ENCODE results near the gene POLR3A.

POLR3A gene

GRCh38 chr10:77974396-77975074, 54.8 kb downstream of the POLR3A start:
- DNase-seq = no peak

- DNase-seq = no peak
These were observed 56.0 kb downstream of the POLR3A start for GRCh38 chr10:77973276-77973675.

DNA sequence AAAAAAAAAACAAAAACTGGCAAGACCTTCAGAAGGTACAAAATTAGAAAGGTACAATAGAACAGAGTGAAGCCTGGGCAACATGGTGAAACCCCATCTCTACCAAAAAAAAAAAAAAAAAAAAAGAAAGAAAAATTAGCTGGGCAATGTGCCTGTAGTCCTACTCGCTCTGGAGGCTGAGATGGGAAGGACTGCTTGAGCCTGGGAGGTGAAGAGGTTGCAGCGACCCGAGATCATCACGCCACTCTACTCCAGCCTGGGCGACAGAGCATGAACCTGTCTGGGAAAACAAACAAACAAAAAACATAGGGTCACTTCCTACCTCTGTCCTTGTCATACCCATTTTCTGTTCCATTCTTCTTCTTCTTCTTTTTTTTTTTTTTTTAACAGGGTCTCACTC, 57.2 kb downstream of the POLR3A start:
- no peak for DNase-seq

- no peak for DNase-seq
These were observed 57.5 kb downstream of the POLR3A start for GRCh38 chr10:77971804-77972144.

DNA sequence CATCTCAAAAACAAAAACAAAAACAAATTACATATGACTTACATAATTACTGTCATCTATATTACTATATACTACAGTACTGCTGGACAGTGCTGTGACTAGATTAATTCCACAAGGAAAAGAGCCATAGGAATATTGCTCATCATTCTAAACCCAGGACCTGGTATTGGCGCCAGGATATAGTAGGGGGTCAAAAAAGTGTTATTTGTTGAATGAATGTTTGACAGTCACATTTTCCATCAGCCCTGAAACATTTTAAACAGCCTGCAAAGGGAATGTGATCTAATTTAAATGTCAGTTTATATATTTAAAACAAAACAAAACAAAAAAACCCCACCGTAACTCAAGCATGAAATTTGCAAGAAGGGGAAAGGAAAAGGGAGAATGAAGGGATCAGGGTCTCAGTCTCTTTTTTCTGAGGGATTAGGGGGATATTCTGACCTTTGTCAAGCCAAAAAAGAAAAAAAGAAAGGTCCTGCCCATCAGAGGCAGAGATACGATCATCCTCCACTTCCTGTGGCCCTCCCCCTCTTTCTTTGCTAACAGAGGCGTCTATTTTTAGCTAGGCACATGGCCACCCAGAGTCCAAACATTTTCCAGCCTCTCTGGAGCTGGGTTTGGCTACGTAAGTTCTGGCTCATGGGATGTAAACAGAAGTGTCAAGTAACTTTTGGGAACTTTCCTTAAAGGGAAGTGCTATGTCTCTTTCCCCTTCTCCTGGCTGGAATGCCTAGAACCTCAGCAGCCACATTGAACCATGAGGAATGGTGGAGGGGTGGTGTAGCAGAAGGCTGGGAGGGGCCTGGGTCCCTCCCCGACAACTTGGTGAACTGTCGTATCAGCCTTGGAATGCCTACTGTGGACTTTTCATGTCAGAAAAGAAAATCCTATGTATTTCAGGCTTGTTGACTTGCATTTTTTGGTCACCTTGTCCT, 58.2 kb downstream of the POLR3A start:
- peak in 1 of 2 donors; percentile 12 for DNase-seq

GRCh38 chr10:77969114-77969513, 60.2 kb downstream of the POLR3A start:
- no peak for DNase-seq

GRCh38 chr10:77967611-77968022, 61.7 kb downstream of the POLR3A start:
- DNase-seq = no peak

DNA sequence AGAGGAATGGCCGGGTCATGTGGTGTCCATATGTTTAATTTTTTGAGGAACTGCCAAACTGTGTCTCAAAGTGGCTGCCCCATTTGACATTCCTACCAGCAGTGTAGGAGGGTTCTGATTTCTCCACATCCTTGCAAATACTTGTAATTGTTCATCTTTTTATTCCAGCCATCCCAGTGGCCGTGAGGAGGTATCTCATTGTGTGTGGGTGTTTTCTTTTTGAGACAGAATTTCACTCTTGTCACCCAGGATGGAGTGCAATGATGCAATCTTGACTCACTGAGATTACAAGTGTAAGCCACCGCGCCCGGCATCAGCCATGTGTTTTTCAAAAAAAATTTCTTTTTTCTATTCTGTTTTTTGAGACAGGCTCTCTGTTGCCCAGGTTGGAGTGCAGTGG, 64.0 kb downstream of the POLR3A start:
- DNase-seq = no peak

- DNase-seq = no peak
These were observed 64.5 kb downstream of the POLR3A start for GRCh38 chr10:77964811-77965210.

DNA sequence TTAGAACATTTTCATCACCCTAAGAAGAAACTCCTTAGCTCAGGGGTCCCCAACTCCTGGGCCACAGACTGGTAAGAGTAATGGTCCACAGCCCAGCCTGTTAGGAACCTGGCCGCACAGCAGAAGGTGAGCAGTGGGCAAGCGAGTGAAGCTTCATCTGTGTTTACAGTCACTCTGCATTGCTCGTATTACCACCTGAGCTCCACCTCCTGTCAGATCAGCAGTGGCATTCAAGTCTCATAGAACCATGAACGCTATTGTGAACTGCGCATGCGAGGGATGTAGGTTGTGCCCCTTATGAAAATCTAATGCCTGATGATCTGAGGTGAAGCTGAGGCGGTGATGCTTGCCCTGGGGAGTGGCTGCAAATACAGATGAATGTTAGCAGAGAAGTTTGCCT, 65.4 kb downstream of the POLR3A start:
- no peak for DNase-seq

DNA sequence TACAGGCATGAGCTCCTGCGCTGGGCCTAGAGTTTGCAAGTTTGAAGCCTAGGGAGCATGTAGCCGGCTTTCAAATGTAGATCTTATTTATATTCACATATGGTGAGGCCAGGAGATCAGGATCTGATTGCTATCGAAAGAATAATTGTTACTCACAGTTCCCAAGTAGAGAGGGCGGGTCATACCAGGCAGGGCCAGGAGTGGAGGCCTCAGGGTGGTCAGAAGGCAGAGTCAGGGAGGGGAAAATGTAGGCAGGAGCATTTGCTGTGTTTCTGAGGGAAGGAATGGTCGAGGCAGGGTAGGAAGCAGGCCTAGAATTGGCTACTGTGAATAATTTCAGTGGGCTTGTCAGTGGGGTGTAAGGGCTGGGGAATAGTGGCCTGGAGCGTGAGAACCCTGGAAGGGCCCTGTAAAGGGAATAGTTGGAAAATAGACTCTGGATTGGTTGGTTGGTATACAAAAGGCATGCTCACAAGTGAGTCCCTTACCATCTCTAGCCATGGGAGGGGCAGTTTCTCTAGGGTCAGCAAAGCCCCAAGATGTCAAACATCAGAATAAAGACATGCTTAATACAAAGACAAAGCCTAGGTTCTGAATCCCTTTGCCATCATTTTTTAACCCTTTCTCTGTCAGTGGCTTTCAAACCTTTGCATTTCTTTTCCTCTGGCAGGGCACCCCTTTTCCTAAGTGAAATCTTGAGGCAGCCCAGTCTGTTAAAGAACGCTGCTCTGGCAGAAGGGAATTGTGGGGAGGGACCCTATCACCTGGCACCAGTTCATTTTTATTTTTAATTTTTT, 66.8 kb downstream of the POLR3A start:
- no peak for DNase-seq

DNA sequence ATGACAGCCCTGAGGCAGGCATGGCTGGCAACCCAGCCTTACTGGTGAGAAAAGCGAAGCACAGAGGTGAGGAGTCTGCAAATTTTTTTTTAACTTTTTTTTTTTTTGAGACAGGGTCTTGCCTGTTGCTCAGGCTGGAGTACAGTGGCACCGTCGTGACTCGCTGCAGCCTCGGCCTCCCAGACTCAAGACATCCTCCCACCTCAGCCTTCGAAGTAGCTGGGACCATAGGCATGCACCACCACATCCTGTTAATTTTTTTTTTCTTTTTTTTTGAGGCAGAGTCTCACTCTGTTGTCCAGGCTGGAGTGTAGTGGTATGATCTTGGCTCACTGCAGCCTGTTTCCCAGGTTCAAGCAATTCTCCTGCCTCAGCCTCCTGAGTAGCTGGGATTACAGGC, 67.6 kb downstream of the POLR3A start:
- no peak for DNase-seq

DNA sequence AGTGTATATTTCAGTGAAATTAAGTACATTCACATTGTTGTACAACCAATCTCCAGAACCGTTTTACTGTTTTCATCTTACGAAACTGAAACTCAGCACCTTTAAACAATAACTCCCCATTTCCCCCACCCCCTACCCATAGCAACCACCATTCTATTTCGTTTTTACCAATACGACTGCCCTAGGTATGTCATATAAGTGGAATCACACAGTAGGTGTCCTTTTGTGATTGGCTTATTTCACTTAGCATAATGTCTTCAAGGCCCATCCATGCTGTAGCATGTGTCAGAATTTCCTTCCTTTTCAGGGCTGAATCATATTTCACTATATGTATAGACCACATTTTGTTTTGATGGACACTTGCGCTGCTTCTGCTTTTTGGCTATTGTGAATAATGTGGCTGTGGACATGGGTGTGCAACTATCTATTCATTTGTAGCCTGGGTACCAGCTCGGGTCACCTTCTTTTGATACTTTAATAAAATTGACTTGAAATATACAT, 68.4 kb downstream of the POLR3A start:
- DNase-seq = no peak

GRCh38 chr10:77959887-77960455, 69.3 kb downstream of the POLR3A start:
- DNase-seq = no peak

DNA sequence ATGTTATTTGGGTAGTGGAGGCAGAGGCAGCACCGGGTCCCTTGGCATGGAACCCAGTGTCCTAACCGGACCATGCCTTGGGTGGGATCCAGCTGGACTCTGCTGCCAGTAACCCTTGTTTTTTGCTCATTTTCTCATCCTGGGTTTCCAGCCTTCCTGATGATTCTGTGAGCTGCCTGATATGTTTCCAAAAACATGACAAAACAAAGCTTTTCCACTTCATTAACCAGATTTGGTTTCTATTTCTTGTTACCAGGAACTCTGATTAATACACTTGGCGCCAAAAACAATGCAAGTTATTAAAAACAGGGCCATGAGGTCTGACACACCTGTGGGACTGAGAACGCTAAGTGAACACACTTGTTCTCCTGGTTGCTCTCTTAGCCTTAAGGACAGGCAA, 69.9 kb downstream of the POLR3A start:
- no peak for DNase-seq

DNA sequence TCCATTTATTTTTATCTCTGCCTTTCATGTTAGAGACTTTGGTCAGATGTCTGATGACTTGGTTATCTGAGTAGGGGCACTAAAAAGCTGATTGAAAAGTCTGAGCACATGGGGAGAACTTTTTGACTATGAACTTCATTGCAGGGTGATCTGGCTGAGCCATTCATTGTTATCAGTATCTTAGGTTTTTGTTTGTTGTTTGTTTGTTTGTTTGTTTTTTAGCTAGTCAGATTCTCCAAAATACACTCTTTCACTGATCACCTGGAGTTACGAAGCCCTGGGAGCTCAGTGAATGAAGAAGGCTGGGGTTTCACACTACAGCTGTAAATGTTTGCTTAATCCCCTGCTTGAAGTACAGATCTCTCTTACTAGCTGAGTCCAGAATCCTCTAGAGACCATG, 74.2 kb downstream of the POLR3A start:
- DNase-seq = no peak

- no peak for DNase-seq
These were observed 80.1 kb downstream of the POLR3A start for GRCh38 chr10:77949167-77949566.

GRCh38 chr10:77946084-77946483, 83.2 kb downstream of the POLR3A start:
- no peak for DNase-seq

GRCh38 chr10:77944519-77944918, 84.8 kb downstream of the POLR3A start:
- no peak for DNase-seq

DNA sequence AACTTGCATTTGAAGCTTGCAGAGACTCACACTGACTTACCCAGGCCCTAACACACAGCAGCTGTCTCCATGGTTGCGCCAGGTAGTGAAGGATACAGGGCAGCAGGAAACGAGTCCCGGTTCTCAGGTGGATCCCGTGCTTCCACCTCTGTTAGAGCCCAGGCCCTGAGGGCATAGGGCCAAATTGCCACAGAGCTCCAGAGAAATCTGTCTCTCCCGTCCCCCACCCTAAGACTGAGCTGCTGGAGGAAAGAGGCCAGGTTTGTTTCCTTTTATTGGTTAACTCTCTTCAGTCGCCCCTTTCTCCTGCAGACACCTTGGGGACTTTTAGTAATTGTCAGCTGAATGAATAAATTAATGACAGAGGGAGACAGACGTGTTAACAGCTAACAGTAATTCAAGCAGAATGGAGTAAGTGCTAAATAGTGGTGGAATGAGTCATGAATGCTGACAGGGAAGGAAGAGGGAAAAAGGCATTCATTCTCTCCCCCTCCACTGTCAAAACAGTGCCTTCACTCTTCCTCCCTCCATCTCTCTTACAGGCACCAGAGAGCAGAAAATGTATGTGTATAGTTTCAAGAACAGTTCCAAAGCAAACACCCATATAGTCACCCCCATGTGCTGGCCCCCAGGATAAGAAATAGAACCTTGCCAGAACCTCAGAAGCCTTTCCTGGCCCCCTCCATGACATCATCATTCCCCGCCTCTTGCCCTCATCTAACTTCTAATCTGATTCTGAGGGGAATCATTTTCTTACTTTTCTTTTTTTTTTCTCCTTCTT, 86.0 kb downstream of the POLR3A start:
- no peak for DNase-seq

DNA sequence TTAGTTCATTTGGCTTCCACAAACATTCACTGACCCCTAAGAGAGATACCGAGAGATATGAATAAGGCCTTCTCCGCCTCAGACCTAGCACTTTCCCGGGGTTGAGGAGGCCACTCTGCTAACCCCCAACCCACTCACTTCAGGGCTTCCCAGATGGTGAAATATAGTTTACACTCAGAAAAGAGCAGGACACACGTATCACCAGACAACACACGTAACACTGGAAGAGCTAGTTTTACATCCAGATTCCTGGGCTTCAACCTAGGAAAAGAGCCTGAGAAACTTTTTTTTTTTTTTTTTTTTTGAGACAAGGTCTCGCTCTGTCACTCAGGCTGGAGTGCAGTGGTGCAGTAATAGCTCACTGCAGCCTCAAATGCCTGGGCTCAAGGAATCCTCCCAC, 87.5 kb downstream of the POLR3A start:
- no peak for DNase-seq

- DNase-seq = no peak
These were observed 88.7 kb downstream of the POLR3A start for GRCh38 chr10:77940627-77941026.

Data from bone marrow (tissue), 2 donors.